Activated T-cell treated with anti-CD3 and anti-CD28 coated beads, Interleukin-2, amount 50 U/mL, for 72 hours (primary cell): ENCODE results near the gene DCUN1D1. TPM values are rescaled to one million over a fixed set of nuclear protein-coding genes. Genes with fewer than 3 reads are reported as not detected.

ENCODE experiments used
- ATAC-seq, 2 donors: fragments of 150-1000 bp; cut with Tn5 transposase; replicated peaks in 1 of 2; 2 replicates each; pipeline ENCODE4 v1.10.0; 2021; ENCODE audit warnings: moderate library complexity in 2 of 2, mild to moderate bottlenecking in 1 of 2
- DNase-seq, 2 donors: peaks; one replicate each; pipeline ENCODE4 v3.0.0; 2021 to 2022; ENCODE audit warnings: mixed read lengths in 1 of 2
- H3K27ac Mint-ChIP-seq: one replicate; pipeline ENCODE4 v1.8.0; 2022; ENCODE audit warnings: mild to moderate bottlenecking, moderate library complexity, mixed read lengths
- H3K27me3 Mint-ChIP-seq: one replicate; pipeline ENCODE4 v1.8.0; 2022; ENCODE audit warnings: low read depth, mixed read lengths
- H3K36me3 Mint-ChIP-seq, 2 donors: one replicate each; pipeline ENCODE4 v1.8.0; 2022; ENCODE audit warnings: mixed read lengths in 2 of 2, mild to moderate bottlenecking in 1 of 2; ENCODE audit not compliant: insufficient read depth in 2 of 2
- H3K4me1 Mint-ChIP-seq: one replicate; pipeline ENCODE4 v1.8.0; 2022; ENCODE audit warnings: low read depth, mixed read lengths
- H3K4me3 Mint-ChIP-seq, 2 donors: one replicate each; pipeline ENCODE4 v1.8.0; 2022; ENCODE audit warnings: mild to moderate bottlenecking in 2 of 2, mixed read lengths in 2 of 2, moderate library complexity in 2 of 2
- H3K9me3 Mint-ChIP-seq, 2 donors: one replicate each; pipeline ENCODE4 v1.8.0; 2022; ENCODE audit warnings: mixed read lengths in 2 of 2
- total RNA-seq, 2 donors: library from RNA; stranded (reverse); gene quantifications; one replicate each; pipeline ENCODE4 v1.2.3, GENCODE V29; 2022

The DCUN1D1 gene
- total RNA-seq, 2 donors from 2014 or later = 43.6 to 44.6 TPM

DNA sequence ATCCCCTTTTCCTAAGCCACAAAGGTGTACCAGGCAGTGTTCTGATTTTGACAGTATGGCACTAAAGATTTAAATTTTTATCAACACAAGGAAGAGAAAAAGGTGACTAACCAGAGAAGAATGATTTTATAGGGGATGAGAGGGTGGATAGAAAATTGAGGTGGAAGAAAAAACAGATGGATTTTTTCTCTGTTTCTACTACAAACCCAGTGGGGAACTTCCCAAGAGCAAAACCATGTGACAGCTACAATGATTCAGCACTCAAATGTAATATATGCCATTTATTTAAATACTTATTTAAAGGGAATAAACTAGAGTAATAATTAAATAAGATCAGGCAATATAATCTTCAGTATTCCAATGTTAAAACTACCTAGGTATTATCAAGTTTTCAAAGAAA lies 11.1 kb downstream of the DCUN1D1 start:
- peaks cover 0 to 2% of the 10 kb centered on the region in 2 donors for H3K36me3 Mint-ChIP-seq

DNA sequence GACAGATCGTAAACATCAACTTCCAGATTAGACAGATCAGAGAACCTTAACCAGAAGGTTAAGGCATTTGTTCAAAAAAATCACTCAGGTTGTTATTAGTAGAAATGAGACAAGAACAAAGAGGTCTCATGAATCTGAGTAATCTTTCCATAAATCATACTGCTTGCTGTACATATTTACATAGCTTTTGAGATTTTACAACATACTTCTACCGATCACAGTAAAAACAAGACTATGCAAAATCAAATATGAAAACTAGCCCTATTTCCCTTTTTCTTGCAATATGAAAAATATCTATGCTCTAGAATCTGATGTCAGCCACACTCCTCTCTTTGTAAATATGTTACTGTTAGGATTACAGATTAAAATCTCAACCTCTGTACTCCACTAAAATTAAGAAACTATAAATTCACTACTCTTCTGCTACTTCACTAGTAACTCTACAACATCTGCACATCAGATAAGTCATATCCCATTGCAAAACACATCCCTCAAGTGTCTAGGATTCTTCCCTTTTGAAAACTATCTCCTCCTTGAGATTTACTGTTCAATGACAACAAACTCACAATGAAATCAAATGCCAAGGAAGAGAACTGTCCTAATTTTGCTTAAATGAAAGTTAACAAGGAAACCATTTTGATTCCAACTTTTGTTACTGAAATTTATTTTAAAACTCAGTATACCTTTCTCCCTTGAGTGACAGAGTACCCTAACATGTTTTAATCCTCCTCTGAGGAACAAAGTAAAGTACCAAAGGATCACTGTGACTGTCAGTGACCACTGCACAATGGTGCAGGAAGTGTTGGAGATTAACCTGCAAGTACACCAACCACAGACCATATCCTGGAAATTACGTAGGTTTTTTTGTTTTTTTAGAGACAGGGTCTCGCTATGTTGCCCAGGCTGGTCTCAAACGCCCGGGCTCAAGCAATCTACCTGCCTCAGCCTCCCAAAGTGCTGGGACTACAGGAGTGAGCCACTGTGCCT lies 12.8 kb downstream of the DCUN1D1 start:
- Mint-ChIP-seq H3K27me3 (no peaks in the 10 kb centered on the region), H3K36me3 (peaks cover 1 to 2% of the 10 kb centered on the region in 2 donors), H3K4me3 (peak overlapping the region; percentile 46 to 80), H3K4me1 (peaks cover 63% of the 10 kb centered on the region), H3K9me3 (no peaks in the 10 kb centered on the region), H3K27ac (peak overlapping the region; percentile 85)
- no peak for DNase-seq
- ATAC-seq = peak; percentile 79 to 83

More for the DNA sequence above, 11.1 kb downstream of the DCUN1D1 start:
- H3K4me3 Mint-ChIP-seq = peak overlapping the region in 1 of 2 donors; percentile 45
- H3K27me3 Mint-ChIP-seq = no peaks in the 10 kb centered on the region
- no peaks in the 10 kb centered on the region for H3K9me3 Mint-ChIP-seq
- ATAC-seq (no peak), DNase-seq (no peak)
- H3K27ac Mint-ChIP-seq = peak overlapping the region; percentile 61
- H3K4me1 Mint-ChIP-seq = peaks cover 65% of the 10 kb centered on the region

GRCh38 chr3:182965861-182966366 lies 14.4 kb downstream of the DCUN1D1 start:
- DNase-seq (no peak), ATAC-seq (no peak)
- Mint-ChIP-seq H3K4me3 (peak overlapping the region; percentile 10 to 80), H3K36me3 (peaks cover 1 to 2% of the 10 kb centered on the region in 2 donors), H3K9me3 (no peaks in the 10 kb centered on the region), H3K4me1 (peaks cover 50% of the 10 kb centered on the region), H3K27me3 (no peaks in the 10 kb centered on the region), H3K27ac (peak overlapping the region; percentile 40)

- no peaks in the 10 kb centered on the region for H3K27me3 Mint-ChIP-seq
- DNase-seq (no peak), ATAC-seq (no peak)
- no peak overlapping the region for H3K27ac Mint-ChIP-seq
- no peaks in the 10 kb centered on the region for H3K9me3 Mint-ChIP-seq
- peaks cover 42% of the 10 kb centered on the region for H3K4me1 Mint-ChIP-seq
- peaks cover 1 to 5% of the 10 kb centered on the region in 2 donors for H3K36me3 Mint-ChIP-seq
- H3K4me3 Mint-ChIP-seq = no peak overlapping the region
These were observed 16.2 kb downstream of the DCUN1D1 start for GRCh38 chr3:182964179-182964578.

- Mint-ChIP-seq H3K9me3 (no peaks in the 10 kb centered on the region), H3K4me3 (no peak overlapping the region), H3K27me3 (no peaks in the 10 kb centered on the region), H3K4me1 (peaks cover 23% of the 10 kb centered on the region), H3K36me3 (peaks cover 1 to 7% of the 10 kb centered on the region in 2 donors), H3K27ac (no peak overlapping the region)
- DNase-seq (no peak), ATAC-seq (no peak)
These were observed 18.2 kb downstream of the DCUN1D1 start for GRCh38 chr3:182962166-182962565.

- H3K4me1 Mint-ChIP-seq = peaks cover 5% of the 10 kb centered on the region
- peaks cover 1 to 11% of the 10 kb centered on the region in 2 donors for H3K36me3 Mint-ChIP-seq
- no peaks in the 10 kb centered on the region for H3K9me3 Mint-ChIP-seq
- H3K27me3 Mint-ChIP-seq = no peaks in the 10 kb centered on the region
- ATAC-seq = no peak
- H3K4me3 Mint-ChIP-seq = no peak overlapping the region
- DNase-seq = no peak
- H3K27ac Mint-ChIP-seq = no peak overlapping the region
These were observed 20.6 kb downstream of the DCUN1D1 start for GRCh38 chr3:182959474-182960350.

- Mint-ChIP-seq H3K27me3 (no peaks in the 10 kb centered on the region), H3K9me3 (no peaks in the 10 kb centered on the region), H3K36me3 (peaks cover 0 to 11% of the 10 kb centered on the region in 2 donors), H3K4me1 (peaks cover 5% of the 10 kb centered on the region), H3K27ac (no peak overlapping the region), H3K4me3 (no peak overlapping the region)
- DNase-seq (no peak), ATAC-seq (no peak)
These were observed 22.6 kb downstream of the DCUN1D1 start for GRCh38 chr3:182957676-182958266.

GRCh38 chr3:182957226-182957625 lies 23.1 kb downstream of the DCUN1D1 start:
- no peak overlapping the region for H3K4me3 Mint-ChIP-seq
- no peaks in the 10 kb centered on the region for H3K4me1 Mint-ChIP-seq
- H3K36me3 Mint-ChIP-seq = peaks cover 0 to 11% of the 10 kb centered on the region in 2 donors
- no peak for DNase-seq
- H3K9me3 Mint-ChIP-seq = no peaks in the 10 kb centered on the region
- no peaks in the 10 kb centered on the region for H3K27me3 Mint-ChIP-seq
- no peak overlapping the region for H3K27ac Mint-ChIP-seq
- no peak for ATAC-seq

- H3K36me3 Mint-ChIP-seq = peaks cover 0 to 8% of the 10 kb centered on the region in 2 donors
- DNase-seq (no peak), ATAC-seq (no peak)
- no peaks in the 10 kb centered on the region for H3K27me3 Mint-ChIP-seq
- H3K4me1 Mint-ChIP-seq = no peaks in the 10 kb centered on the region
- no peaks in the 10 kb centered on the region for H3K9me3 Mint-ChIP-seq
- no peak overlapping the region for H3K4me3 Mint-ChIP-seq
- H3K27ac Mint-ChIP-seq = no peak overlapping the region
These were observed 25.6 kb downstream of the DCUN1D1 start for GRCh38 chr3:182954553-182955235.

GRCh38 chr3:182949688-182950087 lies 30.6 kb downstream of the DCUN1D1 start:
- DNase-seq (no peak), ATAC-seq (no peak)
- H3K4me3 Mint-ChIP-seq = no peak overlapping the region
- peaks cover 0 to 3% of the 10 kb centered on the region in 2 donors for H3K36me3 Mint-ChIP-seq
- no peak overlapping the region for H3K27ac Mint-ChIP-seq
- H3K9me3 Mint-ChIP-seq = no peaks in the 10 kb centered on the region
- H3K4me1 Mint-ChIP-seq = no peaks in the 10 kb centered on the region
- H3K27me3 Mint-ChIP-seq = no peaks in the 10 kb centered on the region

- H3K27ac Mint-ChIP-seq = no peak overlapping the region
- DNase-seq = no peak
- H3K9me3 Mint-ChIP-seq = no peaks in the 10 kb centered on the region
- H3K36me3 Mint-ChIP-seq = peaks cover 0 to 3% of the 10 kb centered on the region in 2 donors
- no peak for ATAC-seq
- no peak overlapping the region for H3K4me3 Mint-ChIP-seq
- no peaks in the 10 kb centered on the region for H3K27me3 Mint-ChIP-seq
- H3K4me1 Mint-ChIP-seq = no peaks in the 10 kb centered on the region
These were observed 32.0 kb downstream of the DCUN1D1 start for GRCh38 chr3:182948305-182948704.

DNA sequence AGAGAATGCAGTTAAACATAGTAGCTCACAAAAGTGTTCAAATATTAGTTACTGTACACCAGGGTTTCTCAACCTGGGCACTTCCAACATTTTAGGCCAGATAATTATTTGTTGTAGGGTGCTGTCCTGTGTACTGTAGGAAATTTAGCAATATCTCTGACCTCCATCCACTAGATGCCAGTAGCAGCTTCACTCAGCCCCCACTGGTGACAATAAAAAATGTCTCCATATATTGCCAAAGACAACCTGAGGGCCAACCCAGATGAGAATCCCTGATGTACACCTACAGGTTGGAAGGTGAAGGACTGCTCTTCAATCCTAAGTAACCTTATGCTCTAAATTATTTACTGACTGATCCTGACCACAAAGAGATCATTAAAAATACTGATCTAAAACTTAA lies 32.5 kb downstream of the DCUN1D1 start:
- H3K4me1 Mint-ChIP-seq = no peaks in the 10 kb centered on the region
- ATAC-seq = no peak

More for the DNA sequence above, 32.5 kb downstream of the DCUN1D1 start:
- Mint-ChIP-seq H3K36me3 (peaks cover 0 to 3% of the 10 kb centered on the region in 2 donors), H3K27ac (no peak overlapping the region), H3K4me3 (no peak overlapping the region), H3K27me3 (no peaks in the 10 kb centered on the region), H3K9me3 (no peaks in the 10 kb centered on the region)
- DNase-seq = no peak
